Brain microvascular endothelial cell (primary cell): Measurements from ENCODE around the gene MIS12.
A peak's percentile ranks its signal among the peaks of the same experiment; 100 is the strongest.

Source experiments
- DNase-seq: peaks from one replicate; pipeline ENCODE4 v3.0.0-alpha.2; 2020
- H3K27ac ChIP-seq: fragments of 250-450 bp; sonication (Bioruptor Pico); 2 replicates; pipeline ENCODE4 v1.5.1; 2020; ENCODE audit warnings: mild to moderate bottlenecking, moderate library complexity
- H3K27me3 ChIP-seq: fragments of 250-450 bp; sonication (Bioruptor Pico); replicated peaks from 2 replicates; pipeline ENCODE4 v1.5.1; 2020; ENCODE audit warnings: mild to moderate bottlenecking
- H3K36me3 ChIP-seq: fragments of 250-450 bp; sonication (Bioruptor Pico); replicated peaks from 2 replicates; pipeline ENCODE4 v1.5.1; 2020; ENCODE audit warnings: mild to moderate bottlenecking
- H3K4me3 ChIP-seq: 2 replicates; pipeline ENCODE4 v1.5.1; 2011; ENCODE audit warnings: low read depth, mild to moderate bottlenecking, control low read depth, low read length, moderate library complexity
- CTCF ChIP-seq: IDR thresholded peaks from 2 replicates; pipeline ENCODE4 v1.5.1; 2011; ENCODE audit warnings: low read depth, mild to moderate bottlenecking, moderate library complexity, low read length, control low read depth, inconsistent platforms; ENCODE audit errors: missing control alignments
- in situ Hi-C: cut with HindIII; loops from 2 replicates; pipeline ENCODE4 v1.10.0; 2017; ENCODE audit warnings: low sequenced_read_pairs, low pct_ligation_motif_present

The MIS12 gene

DNA sequence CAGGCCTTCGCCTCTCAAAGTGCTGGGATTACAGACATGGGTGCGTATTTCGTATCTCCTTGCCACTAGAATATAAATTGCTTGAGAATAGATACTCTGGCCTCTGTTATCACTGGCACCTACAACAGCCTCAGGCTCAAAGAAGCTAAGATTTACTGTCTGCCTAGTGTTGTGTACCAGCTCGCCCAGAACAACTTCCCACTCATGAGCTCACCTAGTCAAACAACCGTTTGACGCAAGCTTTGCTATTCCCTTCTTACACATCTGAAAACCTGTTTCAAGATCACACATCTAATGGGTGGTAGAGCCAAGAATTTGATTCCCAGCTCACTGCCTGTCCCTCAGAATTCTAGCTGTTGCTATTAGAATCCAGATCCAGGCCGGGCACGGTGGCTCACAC lies 24.4 kb downstream of the MIS12 start:
- H3K27me3 ChIP-seq, result no peaks in the 10 kb centered on the region
- no peak overlapping the region for H3K27ac ChIP-seq
- no peaks in the 10 kb centered on the region for H3K36me3 ChIP-seq
- H3K4me3 ChIP-seq, result no peak overlapping the region
- in situ Hi-C loops, result no loop called here
- DNase-seq, result no peak
- TF ChIP-seq CTCF, result no peak

- Histone ChIP-seq H3K27me3 (no peaks in the 10 kb centered on the region), H3K4me3 (no peak overlapping the region), H3K36me3 (no peaks in the 10 kb centered on the region), H3K27ac (no peak overlapping the region)
- in situ Hi-C loops, result no loop called here
- no peak for DNase-seq
- no peak for TF ChIP-seq CTCF
Measured at GRCh38 chr17:5511401-5512225, 25.2 kb downstream of the MIS12 start.

DNA sequence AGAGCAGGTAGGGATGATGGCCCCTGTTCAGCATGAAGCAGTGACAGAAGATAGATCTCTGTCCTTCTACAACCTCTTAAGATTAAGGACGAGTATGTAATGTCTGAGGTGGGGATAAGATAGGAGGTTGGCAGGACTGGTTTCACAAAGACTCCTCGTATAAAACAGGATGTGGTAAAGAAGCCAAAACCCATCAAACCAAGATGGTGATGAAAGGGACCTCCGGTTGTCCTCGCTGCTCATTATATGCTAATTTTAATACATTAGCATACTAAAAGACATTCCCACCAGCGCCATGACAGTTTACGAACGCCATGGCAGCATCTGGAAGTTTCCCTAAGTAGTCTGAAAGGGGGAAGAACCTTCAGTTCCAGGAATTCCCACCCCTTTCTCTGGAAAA lies 27.3 kb downstream of the MIS12 start:
- no peak for DNase-seq
- in situ Hi-C loops, result no loop called here
- Histone ChIP-seq H3K4me3 (no peak overlapping the region), H3K27me3 (no peaks in the 10 kb centered on the region), H3K27ac (no peak overlapping the region), H3K36me3 (no peaks in the 10 kb centered on the region)
- TF ChIP-seq CTCF, result no peak

GRCh38 chr17:5514976-5515375 lies 28.6 kb downstream of the MIS12 start:
- H3K27me3 ChIP-seq, result no peaks in the 10 kb centered on the region
- TF ChIP-seq CTCF, result no peak
- in situ Hi-C loops, result no loop called here
- no peak overlapping the region for H3K4me3 ChIP-seq
- DNase-seq, result no peak
- H3K36me3 ChIP-seq, result no peaks in the 10 kb centered on the region
- no peak overlapping the region for H3K27ac ChIP-seq

- Histone ChIP-seq H3K4me3 (no peak overlapping the region), H3K27ac (peak overlapping the region; percentile 71), H3K27me3 (no peaks in the 10 kb centered on the region), H3K36me3 (no peaks in the 10 kb centered on the region)
- TF ChIP-seq CTCF, result no peak
- peak; percentile 96 for DNase-seq
- in situ Hi-C loops, result no loop called here
Measured at GRCh38 chr17:5516060-5516792, 29.9 kb downstream of the MIS12 start.
